ENCODE results near the gene C6orf132. TPM values are rescaled to one million over a fixed set of nuclear protein-coding genes. Genes with fewer than 3 reads are reported as not detected.

Gene C6orf132
- total RNA-seq, 1 experiment from 2014 or later, result 48.4 TPM

DNA sequence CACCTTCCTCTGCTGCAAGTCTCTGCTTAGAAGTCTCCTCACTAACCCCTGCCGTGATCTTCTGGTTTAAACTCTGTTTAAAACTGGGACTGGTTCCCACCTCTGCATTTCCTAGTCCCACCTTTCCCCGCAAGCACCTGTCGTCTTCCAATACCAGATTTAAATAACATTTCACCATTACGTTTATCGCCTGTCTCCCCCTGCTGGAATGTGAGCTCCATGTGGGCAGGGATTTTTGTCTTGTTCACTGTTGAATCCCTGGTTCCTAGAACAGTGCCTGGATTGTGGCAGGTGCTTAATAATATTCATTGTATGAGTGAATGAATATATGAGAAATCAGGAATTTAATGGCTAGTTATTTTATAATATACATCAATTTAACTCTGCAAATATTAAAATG, 33.4 kb upstream of the C6orf132 start:
- no peak overlapping the region for H2BK5ac ChIP-seq (ENCODE audit: insufficient read length, low read length)
- H4K5ac ChIP-seq (ENCODE audit: insufficient read length, low read depth, low read length), result no peak overlapping the region
- no peak overlapping the region for H3K9ac ChIP-seq (ENCODE audit: extremely low read depth, insufficient read length, low read length)
- WGBS (ENCODE audit: extremely low coverage, insufficient read length, low lambda C conversion rate), result 100% methylated on average over 2 of the region's 5 CpGs
- H4K91ac ChIP-seq (ENCODE audit: insufficient read length, low read depth, low read length), result no peak overlapping the region
- no peaks in the 10 kb centered on the region for H3K27me3 ChIP-seq (ENCODE audit: insufficient read depth, low read length)
- peaks cover 48 to 59% of the 10 kb centered on the region in 2 experiments for H3K4me1 Mint-ChIP-seq
- no peak overlapping the region for H2BK20ac ChIP-seq (ENCODE audit: low read depth, low read length, poor library complexity, severe bottlenecking)
- no peak overlapping the region for H2BK12ac ChIP-seq (ENCODE audit: insufficient read length, low read depth, low read length)
- no peaks in the 10 kb centered on the region for H4K20me1 ChIP-seq (ENCODE audit: control insufficient read depth, insufficient read depth, insufficient read length)
- H3K27ac Mint-ChIP-seq, result peak overlapping the region in 2 of 3 experiments; percentile 89 to 96; a peak in 5 of 7 replicates
- no peaks in the 10 kb centered on the region; the same call in 1 of the 2 replicates for H3K27me3 Mint-ChIP-seq (ENCODE audit: low read depth)
- peaks cover 3 to 7% (median 4%) of the 10 kb centered on the region in 3 experiments; a peak in 5 of 7 replicates for H3K36me3 Mint-ChIP-seq (ENCODE audit: insufficient read depth in 1 of 3, low read depth in 3 of 3)
- peak; percentile 67 for TF ChIP-seq CTCF (conservative IDR thresholded peaks at IDR 0.05)
- H3K23me2 ChIP-seq (ENCODE audit: insufficient read length, low read depth, low read length, poor library complexity, severe bottlenecking), result peaks cover 13% of the 10 kb centered on the region
- no peak overlapping the region for H3K23ac ChIP-seq (ENCODE audit: insufficient read length, low read depth, low read length)
- no peaks in the 10 kb centered on the region for H3K9me3 ChIP-seq (ENCODE audit: control insufficient read depth, low read depth, low read length)
- H4K8ac ChIP-seq (replicated peaks; ENCODE audit: insufficient read length, low read depth, low read length), result no peak overlapping the region
- no peak overlapping the region for H2AK5ac ChIP-seq (ENCODE audit: insufficient read length, low read length)
- H3K14ac ChIP-seq (ENCODE audit: insufficient read depth, low read length), result no peak overlapping the region
- H3K27ac ChIP-seq (ENCODE audit: insufficient read length, low read depth, low read length), result no peak overlapping the region
- H3K79me2 ChIP-seq (ENCODE audit: insufficient read depth, low read length), result no peaks in the 10 kb centered on the region
- H3K4ac ChIP-seq (ENCODE audit: low read depth, low read length), result no peak overlapping the region
- DNase-seq, result peak; percentile 46
- no peak overlapping the region for H2AFZ ChIP-seq (ENCODE audit: low read length)
- no peaks in the 10 kb centered on the region; the same call in 1 of the 2 replicates for H3K4me1 ChIP-seq (ENCODE audit: insufficient read depth, low read length)
- no peak overlapping the region for H3K18ac ChIP-seq (ENCODE audit: insufficient read length, low read depth, low read length)
- H3K9me3 Mint-ChIP-seq, result no peaks in the 10 kb centered on the region; a peak in 1 of 5 replicates
- H2BK120ac ChIP-seq (ENCODE audit: low read depth, low read length, poor library complexity, severe bottlenecking), result no peak overlapping the region
- H2BK15ac ChIP-seq (ENCODE audit: low read depth, low read length), result no peak overlapping the region
- no peak overlapping the region for H3K4me2 ChIP-seq (ENCODE audit: insufficient read depth, insufficient read length, low read length)
- H3K56ac ChIP-seq (ENCODE audit: insufficient read length, low read depth, low read length), result no peak overlapping the region
- H3K4me3 Mint-ChIP-seq, result no peak overlapping the region; a peak in 1 of 5 replicates
- no peaks in the 10 kb centered on the region for H3K79me1 ChIP-seq (ENCODE audit: insufficient read depth, low read depth, low read length, poor library complexity, severe bottlenecking)
- H3T11ph ChIP-seq (ENCODE audit: low read length), result no peak overlapping the region
